Activated CD8-positive, alpha-beta memory T cell treated with anti-CD3 and anti-CD28 coated beads, Interleukin-2, amount 50 U/mL, for 48 hours (primary cell): ENCODE results near the gene SDCCAG8.

ENCODE experiments used
- DNase-seq: peaks from one replicate; pipeline ENCODE4 v3.0.0-alpha.2; 2020

SDCCAG8 gene

GRCh38 chr1:243465738-243466137, 209.9 kb downstream of the SDCCAG8 start:
- no peak for DNase-seq

- DNase-seq = no peak
These were observed 213.7 kb downstream of the SDCCAG8 start for GRCh38 chr1:243469497-243469896.

- DNase-seq = no peak
These were observed 214.7 kb downstream of the SDCCAG8 start for GRCh38 chr1:243470502-243470901.

GRCh38 chr1:243471026-243471685, 215.3 kb downstream of the SDCCAG8 start:
- no peak for DNase-seq

GRCh38 chr1:243471754-243472745, 216.2 kb downstream of the SDCCAG8 start:
- DNase-seq = no peak

- DNase-seq = no peak
These were observed 217.6 kb downstream of the SDCCAG8 start for GRCh38 chr1:243473227-243474135.

- no peak for DNase-seq
These were observed 218.5 kb downstream of the SDCCAG8 start for GRCh38 chr1:243474136-243474881.

GRCh38 chr1:243474906-243475305, 219.1 kb downstream of the SDCCAG8 start:
- no peak for DNase-seq

- DNase-seq = no peak
These were observed 220.1 kb downstream of the SDCCAG8 start for GRCh38 chr1:243475966-243476365.

- DNase-seq = no peak
These were observed 222.0 kb downstream of the SDCCAG8 start for GRCh38 chr1:243477731-243478290.

GRCh38 chr1:243481101-243481500, 225.3 kb downstream of the SDCCAG8 start:
- DNase-seq = no peak

GRCh38 chr1:243482141-243483022, 226.5 kb downstream of the SDCCAG8 start:
- no peak for DNase-seq

GRCh38 chr1:243483071-243483771, 227.4 kb downstream of the SDCCAG8 start:
- DNase-seq = peak; percentile 63

- no peak for DNase-seq
These were observed 228.1 kb downstream of the SDCCAG8 start for GRCh38 chr1:243483952-243484351.

- no peak for DNase-seq
These were observed 231.3 kb downstream of the SDCCAG8 start for GRCh38 chr1:243487036-243487648.

- no peak for DNase-seq
These were observed 231.9 kb downstream of the SDCCAG8 start for GRCh38 chr1:243487649-243488227.

GRCh38 chr1:243488459-243489157, 232.8 kb downstream of the SDCCAG8 start:
- DNase-seq = no peak

GRCh38 chr1:243489158-243489527, 233.3 kb downstream of the SDCCAG8 start:
- DNase-seq = no peak
